Activated naive CD8-positive, alpha-beta T cell treated with anti-CD3 and anti-CD28 coated beads, Interleukin-2, amount 50 U/mL, for 24 hours (primary cell): Measurements from ENCODE around the gene PDZRN4.

Source experiments
- ATAC-seq: fragments of 150-1000 bp; cut with Tn5 transposase; one replicate; pipeline ENCODE4 v1.10.0; 2021
- DNase-seq: peaks from one replicate; pipeline ENCODE4 v3.0.0; 2021
- H3K27ac Mint-ChIP-seq: one replicate; pipeline ENCODE4 v1.8.0; 2021; ENCODE audit warnings: mild to moderate bottlenecking, mixed read lengths
- H3K27me3 Mint-ChIP-seq: one replicate; pipeline ENCODE4 v1.8.0; 2021; ENCODE audit warnings: mixed read lengths
- H3K36me3 Mint-ChIP-seq: one replicate; pipeline ENCODE4 v1.8.0; 2021; ENCODE audit warnings: low read depth, mixed read lengths
- H3K4me1 Mint-ChIP-seq: one replicate; pipeline ENCODE4 v1.8.0; 2021; ENCODE audit warnings: mixed read lengths
- H3K4me3 Mint-ChIP-seq: one replicate; pipeline ENCODE4 v1.8.0; 2021; ENCODE audit warnings: mild to moderate bottlenecking, moderate library complexity, mixed read lengths
- H3K9me3 Mint-ChIP-seq: one replicate; pipeline ENCODE4 v1.8.0; 2021; ENCODE audit warnings: mixed read lengths

The PDZRN4 gene

GRCh38 chr12:41334390-41334789 lies 146.3 kb downstream of the PDZRN4 start:
- no peak for ATAC-seq
- no peaks in the 10 kb centered on the region for H3K27me3 Mint-ChIP-seq
- no peak for DNase-seq
- H3K9me3 Mint-ChIP-seq, result no peaks in the 10 kb centered on the region
- H3K27ac Mint-ChIP-seq, result no peak overlapping the region
- H3K4me1 Mint-ChIP-seq, result no peaks in the 10 kb centered on the region
- no peaks in the 10 kb centered on the region for H3K36me3 Mint-ChIP-seq
- no peak overlapping the region for H3K4me3 Mint-ChIP-seq

GRCh38 chr12:41336041-41336549 lies 148.0 kb downstream of the PDZRN4 start:
- no peaks in the 10 kb centered on the region for H3K4me1 Mint-ChIP-seq
- H3K27me3 Mint-ChIP-seq, result no peaks in the 10 kb centered on the region
- no peak for DNase-seq
- H3K36me3 Mint-ChIP-seq, result no peaks in the 10 kb centered on the region
- no peaks in the 10 kb centered on the region for H3K9me3 Mint-ChIP-seq
- no peak overlapping the region for H3K4me3 Mint-ChIP-seq
- no peak for ATAC-seq
- H3K27ac Mint-ChIP-seq, result no peak overlapping the region

- ATAC-seq, result no peak
Observed at GRCh38 chr12:41339784-41340183, 151.7 kb downstream of the PDZRN4 start.

GRCh38 chr12:41344776-41345470 lies 156.8 kb downstream of the PDZRN4 start:
- H3K9me3 Mint-ChIP-seq, result no peaks in the 10 kb centered on the region
- H3K27me3 Mint-ChIP-seq, result no peaks in the 10 kb centered on the region
- H3K27ac Mint-ChIP-seq, result no peak overlapping the region
- H3K36me3 Mint-ChIP-seq, result no peaks in the 10 kb centered on the region
- DNase-seq (no peak), ATAC-seq (no peak)
- H3K4me3 Mint-ChIP-seq, result no peak overlapping the region
- H3K4me1 Mint-ChIP-seq, result no peaks in the 10 kb centered on the region

More at GRCh38 chr12:41339784-41340183, 151.7 kb downstream of the PDZRN4 start:
- no peaks in the 10 kb centered on the region for H3K27me3 Mint-ChIP-seq
- H3K4me3 Mint-ChIP-seq, result no peak overlapping the region
- no peaks in the 10 kb centered on the region for H3K36me3 Mint-ChIP-seq
- no peaks in the 10 kb centered on the region for H3K9me3 Mint-ChIP-seq
- H3K27ac Mint-ChIP-seq, result no peak overlapping the region
- no peak for DNase-seq
- no peaks in the 10 kb centered on the region for H3K4me1 Mint-ChIP-seq

GRCh38 chr12:41348198-41348597 lies 160.1 kb downstream of the PDZRN4 start:
- H3K27me3 Mint-ChIP-seq, result no peaks in the 10 kb centered on the region
- no peak for ATAC-seq
- H3K9me3 Mint-ChIP-seq, result peaks cover 8% of the 10 kb centered on the region
- no peaks in the 10 kb centered on the region for H3K4me1 Mint-ChIP-seq
- no peak overlapping the region for H3K4me3 Mint-ChIP-seq
- no peak overlapping the region for H3K27ac Mint-ChIP-seq
- H3K36me3 Mint-ChIP-seq, result no peaks in the 10 kb centered on the region
- no peak for DNase-seq

GRCh38 chr12:41356181-41356580 lies 168.1 kb downstream of the PDZRN4 start:
- H3K4me3 Mint-ChIP-seq, result no peak overlapping the region
- no peak for DNase-seq
- H3K4me1 Mint-ChIP-seq, result no peaks in the 10 kb centered on the region
- peaks cover 5% of the 10 kb centered on the region for H3K9me3 Mint-ChIP-seq
- no peaks in the 10 kb centered on the region for H3K36me3 Mint-ChIP-seq
- ATAC-seq, result no peak
- no peaks in the 10 kb centered on the region for H3K27me3 Mint-ChIP-seq
- H3K27ac Mint-ChIP-seq, result no peak overlapping the region

GRCh38 chr12:41361738-41362137 lies 173.6 kb downstream of the PDZRN4 start:
- Mint-ChIP-seq H3K27me3 (no peaks in the 10 kb centered on the region), H3K27ac (no peak overlapping the region), H3K9me3 (no peaks in the 10 kb centered on the region), H3K36me3 (no peaks in the 10 kb centered on the region), H3K4me3 (no peak overlapping the region), H3K4me1 (no peaks in the 10 kb centered on the region)
- DNase-seq (no peak), ATAC-seq (no peak)

- no peaks in the 10 kb centered on the region for H3K4me1 Mint-ChIP-seq
- ATAC-seq (no peak), DNase-seq (no peak)
- H3K4me3 Mint-ChIP-seq, result no peak overlapping the region
- H3K27me3 Mint-ChIP-seq, result no peaks in the 10 kb centered on the region
- H3K36me3 Mint-ChIP-seq, result no peaks in the 10 kb centered on the region
- H3K9me3 Mint-ChIP-seq, result no peaks in the 10 kb centered on the region
- H3K27ac Mint-ChIP-seq, result no peak overlapping the region
Observed at GRCh38 chr12:41362510-41362909, 174.4 kb downstream of the PDZRN4 start.

GRCh38 chr12:41362931-41363330 lies 174.8 kb downstream of the PDZRN4 start:
- no peak overlapping the region for H3K4me3 Mint-ChIP-seq
- no peaks in the 10 kb centered on the region for H3K9me3 Mint-ChIP-seq
- DNase-seq, result no peak
- ATAC-seq, result no peak
- H3K36me3 Mint-ChIP-seq, result no peaks in the 10 kb centered on the region
- H3K27ac Mint-ChIP-seq, result no peak overlapping the region
- H3K27me3 Mint-ChIP-seq, result no peaks in the 10 kb centered on the region
- H3K4me1 Mint-ChIP-seq, result no peaks in the 10 kb centered on the region

GRCh38 chr12:41364211-41364610 lies 176.1 kb downstream of the PDZRN4 start:
- Mint-ChIP-seq H3K9me3 (no peaks in the 10 kb centered on the region), H3K4me1 (no peaks in the 10 kb centered on the region), H3K27me3 (no peaks in the 10 kb centered on the region), H3K27ac (no peak overlapping the region), H3K4me3 (no peak overlapping the region), H3K36me3 (no peaks in the 10 kb centered on the region)
- ATAC-seq (no peak), DNase-seq (no peak)

GRCh38 chr12:41365653-41366171 lies 177.6 kb downstream of the PDZRN4 start:
- H3K27me3 Mint-ChIP-seq, result no peaks in the 10 kb centered on the region
- no peaks in the 10 kb centered on the region for H3K9me3 Mint-ChIP-seq
- H3K27ac Mint-ChIP-seq, result no peak overlapping the region
- no peak for DNase-seq
- H3K36me3 Mint-ChIP-seq, result no peaks in the 10 kb centered on the region
- no peak for ATAC-seq
- H3K4me3 Mint-ChIP-seq, result no peak overlapping the region
- no peaks in the 10 kb centered on the region for H3K4me1 Mint-ChIP-seq

GRCh38 chr12:41367726-41368405 lies 179.7 kb downstream of the PDZRN4 start:
- peaks cover 6% of the 10 kb centered on the region for H3K9me3 Mint-ChIP-seq
- no peak for ATAC-seq
- H3K4me3 Mint-ChIP-seq, result no peak overlapping the region
- no peaks in the 10 kb centered on the region for H3K27me3 Mint-ChIP-seq
- no peaks in the 10 kb centered on the region for H3K4me1 Mint-ChIP-seq
- H3K27ac Mint-ChIP-seq, result no peak overlapping the region
- no peak for DNase-seq
- no peaks in the 10 kb centered on the region for H3K36me3 Mint-ChIP-seq

GRCh38 chr12:41380878-41381277 lies 192.8 kb downstream of the PDZRN4 start:
- ATAC-seq (no peak), DNase-seq (no peak)
- no peaks in the 10 kb centered on the region for H3K27me3 Mint-ChIP-seq
- no peaks in the 10 kb centered on the region for H3K4me1 Mint-ChIP-seq
- H3K9me3 Mint-ChIP-seq, result peaks cover 5% of the 10 kb centered on the region
- H3K27ac Mint-ChIP-seq, result no peak overlapping the region
- H3K36me3 Mint-ChIP-seq, result no peaks in the 10 kb centered on the region
- no peak overlapping the region for H3K4me3 Mint-ChIP-seq

- no peaks in the 10 kb centered on the region for H3K36me3 Mint-ChIP-seq
- no peaks in the 10 kb centered on the region for H3K4me1 Mint-ChIP-seq
- no peak for ATAC-seq
- H3K4me3 Mint-ChIP-seq, result no peak overlapping the region
- no peak for DNase-seq
- H3K27ac Mint-ChIP-seq, result no peak overlapping the region
- H3K27me3 Mint-ChIP-seq, result no peaks in the 10 kb centered on the region
- peaks cover 11% of the 10 kb centered on the region for H3K9me3 Mint-ChIP-seq
Observed at GRCh38 chr12:41402801-41403200, 214.7 kb downstream of the PDZRN4 start.

- H3K4me3 Mint-ChIP-seq, result no peak overlapping the region
- no peaks in the 10 kb centered on the region for H3K27me3 Mint-ChIP-seq
Observed at GRCh38 chr12:41407232-41407799, 219.2 kb downstream of the PDZRN4 start.

More at GRCh38 chr12:41407232-41407799, 219.2 kb downstream of the PDZRN4 start:
- no peak for DNase-seq
- Mint-ChIP-seq H3K36me3 (no peaks in the 10 kb centered on the region), H3K9me3 (peaks cover 11% of the 10 kb centered on the region), H3K27ac (no peak overlapping the region), H3K4me1 (no peaks in the 10 kb centered on the region)
- ATAC-seq, result no peak
